Subcutaneous adipose tissue (tissue), 4 donors: ENCODE results near the gene OPRL1. TPM values are rescaled to one million over a fixed set of nuclear protein-coding genes. Genes with fewer than 3 reads are reported as not detected.

Source experiments
- CTCF ChIP-seq: fragments of 450-650 bp; IDR thresholded peaks from one replicate; pipeline ENCODE4 v1.5.1; 2016; ENCODE audit warnings: low read depth, mild to moderate bottlenecking, control low read depth, antibody characterized with exemption, moderate library complexity
- total RNA-seq, 4 donors: library from RNA; depleted of rRNA; stranded (reverse); fragments of >200 nt; gene quantifications; one replicate each; pipeline ENCODE4 v1.1.0, GENCODE V29; 2016

The OPRL1 gene
- total RNA-seq, 4 donors from 2014 or later, result 0.65 to 2.7 (median 1.7) TPM

- TF ChIP-seq CTCF, result no peak
Observed at GRCh38 chr20:64100946-64101688, 21.2 kb downstream of the OPRL1 start.

GRCh38 chr20:64101731-64102621 lies 22.1 kb downstream of the OPRL1 start:
- TF ChIP-seq CTCF, result no peak

- TF ChIP-seq CTCF, result no peak
Observed at GRCh38 chr20:64102647-64103354, 22.9 kb downstream of the OPRL1 start.

GRCh38 chr20:64103871-64104666 lies 24.2 kb downstream of the OPRL1 start:
- TF ChIP-seq CTCF, result no peak

GRCh38 chr20:64104667-64105451 lies 25.0 kb downstream of the OPRL1 start:
- no peak for TF ChIP-seq CTCF

- TF ChIP-seq CTCF, result no peak
Observed at GRCh38 chr20:64105846-64106434, 26.1 kb downstream of the OPRL1 start.
